Heart right ventricle (tissue), 16 donors: ENCODE results near the gene GHRHR. TPM values are rescaled to one million over a fixed set of nuclear protein-coding genes. Genes with fewer than 3 reads are reported as not detected.

ENCODE experiments used
- ATAC-seq, 8 donors: fragments of 200-7000 bp; cut with Tn5 transposase; one replicate each; pipeline ENCODE4 v1.9.1; 2020; ENCODE audit warnings: mild to moderate bottlenecking in 8 of 8, moderate library complexity in 8 of 8, moderate number of reproducible peaks in 1 of 8
- DNase-seq, 2 donors: peaks; one replicate each; pipeline ENCODE4 v3.0.0-alpha.2; 2020
- H3K27ac ChIP-seq, 10 donors: fragments of 200-600 bp; sonication (generic) in 2 of 10; one replicate each; pipeline versions ENCODE4 v1.5.0 to v1.8.0; 2020 to 2022; ENCODE audit warnings: mild to moderate bottlenecking in 3 of 10
- H3K27me3 ChIP-seq, 7 donors: fragments of 200-600 bp; one replicate each; pipeline ENCODE4 v1.8.0; 2021 to 2022; ENCODE audit warnings: mild to moderate bottlenecking in 2 of 7
- H3K36me3 ChIP-seq, 9 donors: fragments of 200-600 bp; sonication (generic) in 1 of 9; one replicate each; pipeline versions ENCODE4 v1.5.0 to v1.8.0; 2020 to 2022; ENCODE audit warnings: mild to moderate bottlenecking in 2 of 9
- H3K4me1 ChIP-seq, 9 donors: fragments of 200-600 bp; sonication (generic) in 1 of 9; one replicate each; pipeline versions ENCODE4 v1.5.0 to v1.8.0; 2020 to 2022; ENCODE audit warnings: mild to moderate bottlenecking in 4 of 9
- H3K4me3 ChIP-seq, 10 donors: fragments of 200-600 bp; sonication (generic) in 2 of 10; one replicate each; pipeline versions ENCODE4 v1.5.0 to v1.8.0; 2020 to 2022; ENCODE audit warnings: mild to moderate bottlenecking in 7 of 10, moderate library complexity in 2 of 10
- H3K9me3 ChIP-seq, 11 donors: fragments of 200-600 bp in 10 of 11; sonication (generic) in 2 of 11; one replicate each; pipeline versions ENCODE4 v1.5.0 to v1.8.0; 2013 to 2022; ENCODE audit warnings: mild to moderate bottlenecking in 2 of 11, control low read depth in 1 of 11, moderate library complexity in 1 of 11
- CTCF ChIP-seq, 9 donors: fragments of 200-600 bp; sonication (generic) in 2 of 9; IDR thresholded peaks; one replicate each; pipeline versions ENCODE4 v1.5.0 to v1.8.0; 2021 to 2022; ENCODE audit warnings: antibody characterized with exemption in 9 of 9, mild to moderate bottlenecking in 5 of 9, moderate library complexity in 1 of 9
- WGBS, 2 donors: extraction: QIAGEN DNeasy Blood & Tissue Kit; methylation state at CpG; one replicate each; pipeline ENCODE4 v1.1.7; 2013; ENCODE audit warnings: inconsistent platforms in 1 of 2; 5-methylcytosine and 5-hydroxymethylcytosine counted together
- intact Hi-C, 10 donors: fragments of 100-400 bp; cut with DNase I; formaldehyde crosslinking; loops; one replicate each; pipeline versions ENCODE4 v1.11.1 to v1.14.2; 2022
- polyA plus RNA-seq, 2 donors: library from polyadenylated mRNA; stranded (reverse); fragments of 200-250 nt; gene quantifications; one replicate each; pipeline ENCODE4 v1.2.3, GENCODE V29; 2013
- total RNA-seq, 10 donors: library from RNA; stranded (reverse); fragmentation: NEBNext Ultra II Directional in 3 of 10; extraction: Animal tissue kit (Norgen Biotek cat#: 25700) in 3 of 10; gene quantifications; one replicate each; pipeline versions ENCODE4 v1.2.1 to v1.2.4, GENCODE V29; 2021 to 2023
- donor health status: Arrhythmogenic right ventricular cardiomyopathy.
- donor health status: ischemic (EF 13 %, LVEDD 7.1; RV severe dilation, severe dysfunction).
- donor health status: healthy with polysubstance abuse.
- donor health status: DM: no; HTN: yes; CAD: no.
- donor health status: DM: no; HTN: no; CAD: no.
- donor health status: ischemic (EF 25% LVEDD 6.9; RV normal size, moderate dysfunction).
- donor health status: ischemic (EF 25% LVEDD 5.7; RV mildly dilated, moderate dysfunction).
- donor health status: healthy.
- donor health status: DM: yes; HTN: yes; CAD: no.
- donor health status: Ischemic cardiomyopathy.
- donor health status: ischemic (EF 35%, LVEDD 5.7; RV mildly dilated, moderate dysfunction).
- donor health status: nonischemic (EF 11% LVEDD 7.7; RV severe dilation, severe dysfunction).
- donor health status: DM: yes; HTN: yes; CAD: no.
- donor health status: PGD.
- donor health status: ischemic (EF 29% LVEDD 5.4; RV normal size, mild dysfunction).
- donor health status: nonischemic (EF 23%, LVEDD 6.1; RV moderate dilation, normal function).

GHRHR gene
- total and polyA plus RNA-seq, 12 donors = not detected

- ATAC-seq (no peak), DNase-seq (no peak)
- Histone ChIP-seq H3K36me3 (no peaks in the 10 kb centered on the region), H3K4me1 (no peaks in the 10 kb centered on the region), H3K27ac (no peak overlapping the region), H3K4me3 (no peak overlapping the region), H3K27me3 (peaks cover 0 to 4% (median 0%) of the 10 kb centered on the region in 7 donors), H3K9me3 (peaks cover 0 to 11% (median 0%) of the 10 kb centered on the region in 11 donors)
- no peak for TF ChIP-seq CTCF (IDR thresholded peaks at IDR 0.05)
- intact Hi-C loops = no loop called here
These were observed 13.6 kb upstream of the GHRHR start for GRCh38 chr7:30950197-30950596.

- 65 to 67% methylated on average over 4 of the region's 4 CpGs for WGBS, 2 donors
- Histone ChIP-seq H3K9me3 (peaks cover 0 to 15% (median 0%) of the 10 kb centered on the region in 11 donors), H3K27ac (no peak overlapping the region), H3K4me1 (no peaks in the 10 kb centered on the region), H3K4me3 (no peak overlapping the region), H3K27me3 (peaks cover 0 to 4% (median 0%) of the 10 kb centered on the region in 7 donors), H3K36me3 (no peaks in the 10 kb centered on the region)
- intact Hi-C loops = no loop called here
- ATAC-seq (no peak), DNase-seq (no peak)
- TF ChIP-seq CTCF (IDR thresholded peaks at IDR 0.05) = no peak
These were observed 8.8 kb upstream of the GHRHR start for GRCh38 chr7:30954914-30955313.

- TF ChIP-seq CTCF (IDR thresholded peaks at IDR 0.05) = no peak
- no peak for DNase-seq
- no peaks in the 10 kb centered on the region for H3K27me3 ChIP-seq
- no peaks in the 10 kb centered on the region for H3K36me3 ChIP-seq
- 97 to 98% methylated on average over 1 of the region's 1 CpG for WGBS, 2 donors
- H3K4me3 ChIP-seq = no peak overlapping the region
- peaks cover 0 to 15% (median 0%) of the 10 kb centered on the region in 11 donors for H3K9me3 ChIP-seq
- ATAC-seq = no peak
- no peak overlapping the region for H3K27ac ChIP-seq
- no peaks in the 10 kb centered on the region for H3K4me1 ChIP-seq
- intact Hi-C loops = no loop called here
These were observed 7.0 kb upstream of the GHRHR start for GRCh38 chr7:30956704-30957103.

- 58 to 64% methylated on average over 4 of the region's 4 CpGs for WGBS, 2 donors
- H3K4me3 ChIP-seq = no peak overlapping the region
- no peak overlapping the region for H3K27ac ChIP-seq
- H3K9me3 ChIP-seq = no peaks in the 10 kb centered on the region
- H3K27me3 ChIP-seq = peaks cover 0 to 29% (median 0%) of the 10 kb centered on the region in 7 donors
- no peaks in the 10 kb centered on the region for H3K4me1 ChIP-seq
- intact Hi-C loops = no loop called here
- TF ChIP-seq CTCF (IDR thresholded peaks at IDR 0.05) = no peak
- ATAC-seq (no peak), DNase-seq (no peak)
- no peaks in the 10 kb centered on the region for H3K36me3 ChIP-seq
These were observed 1.6 kb downstream of the GHRHR start for GRCh38 chr7:30965372-30965771.
